Measurements from ENCODE around the gene SELENOI.

The SELENOI gene

DNA sequence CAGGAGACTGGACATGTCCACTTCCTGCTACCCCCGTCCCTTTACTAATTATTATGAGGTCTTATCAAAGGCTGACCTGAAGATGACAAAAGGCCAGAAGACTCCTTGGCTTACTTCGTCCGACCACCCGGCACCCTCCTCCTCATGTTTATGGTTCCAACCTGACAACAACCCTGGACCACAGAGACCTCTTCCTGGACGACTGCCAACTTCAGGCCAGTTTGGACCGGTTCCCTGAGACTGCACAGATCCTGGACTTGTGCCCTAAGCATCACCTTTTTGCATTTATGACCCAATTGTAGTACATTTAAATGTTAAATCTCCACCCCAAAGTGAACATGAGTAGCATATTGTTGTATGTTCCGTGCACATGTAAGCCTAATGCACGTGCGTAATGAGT, 61.6 kb downstream of the SELENOI start:
- no peaks in the 10 kb centered on the region for H3K9me3 ChIP-seq (ENCODE audit: insufficient read depth, low read length)
- no peak overlapping the region for H2AFZ ChIP-seq (ENCODE audit: low read depth, low read length, severe bottlenecking)
- H3F3A ChIP-seq (ENCODE audit: insufficient read depth) = no peaks in the 10 kb centered on the region
- H3K36me3 ChIP-seq (ENCODE audit: low read length) = no peaks in the 10 kb centered on the region
- H3K9ac ChIP-seq (ENCODE audit: low read length) = no peak overlapping the region
- H3K27ac ChIP-seq (ENCODE audit: low read depth, low read length) = no peak overlapping the region
- H3K4me3 ChIP-seq (ENCODE audit: insufficient read depth, low read length, poor library complexity, severe bottlenecking) = no peak overlapping the region
- TF ChIP-seq CTCF (IDR thresholded peaks at IDR 0.05; ENCODE audit: insufficient read depth, low read length, poor library complexity, severe bottlenecking) (no peak), EZH2phosphoT487 (conservative IDR thresholded peaks at IDR 0.05; ENCODE audit: low read length) (no peak)
- H3K4me2 ChIP-seq (ENCODE audit: low read depth, low read length, poor library complexity, severe bottlenecking) = no peak overlapping the region
- no peaks in the 10 kb centered on the region for H3K9me2 ChIP-seq (replicated peaks; ENCODE audit: insufficient read depth, low read length)
- no peaks in the 10 kb centered on the region for H3K79me2 ChIP-seq (ENCODE audit: insufficient read depth, low read length)
- no peaks in the 10 kb centered on the region for H3K27me3 ChIP-seq (ENCODE audit: low read length)
- H4K20me1 ChIP-seq (ENCODE audit: low read depth, low read length) = no peaks in the 10 kb centered on the region

GRCh38 chr2:26409785-26410184, 63.8 kb downstream of the SELENOI start:
- Histone ChIP-seq H3K79me2 (ENCODE audit: insufficient read depth, low read length) (no peaks in the 10 kb centered on the region), H4K20me1 (ENCODE audit: low read depth, low read length) (no peaks in the 10 kb centered on the region), H3F3A (ENCODE audit: insufficient read depth) (no peaks in the 10 kb centered on the region), H3K4me2 (ENCODE audit: low read depth, low read length, poor library complexity, severe bottlenecking) (no peak overlapping the region), H2AFZ (ENCODE audit: low read depth, low read length, severe bottlenecking) (no peak overlapping the region), H3K9me3 (ENCODE audit: insufficient read depth, low read length) (no peaks in the 10 kb centered on the region), H3K9me2 (replicated peaks; ENCODE audit: insufficient read depth, low read length) (no peaks in the 10 kb centered on the region), H3K9ac (ENCODE audit: low read length) (no peak overlapping the region), H3K27me3 (ENCODE audit: low read length) (no peaks in the 10 kb centered on the region), H3K36me3 (ENCODE audit: low read length) (no peaks in the 10 kb centered on the region), H3K27ac (ENCODE audit: low read depth, low read length) (no peak overlapping the region), H3K4me3 (ENCODE audit: insufficient read depth, low read length, poor library complexity, severe bottlenecking) (no peak overlapping the region)
- no peak for TF ChIP-seq EZH2phosphoT487 (conservative IDR thresholded peaks at IDR 0.05; ENCODE audit: low read length)

DNA sequence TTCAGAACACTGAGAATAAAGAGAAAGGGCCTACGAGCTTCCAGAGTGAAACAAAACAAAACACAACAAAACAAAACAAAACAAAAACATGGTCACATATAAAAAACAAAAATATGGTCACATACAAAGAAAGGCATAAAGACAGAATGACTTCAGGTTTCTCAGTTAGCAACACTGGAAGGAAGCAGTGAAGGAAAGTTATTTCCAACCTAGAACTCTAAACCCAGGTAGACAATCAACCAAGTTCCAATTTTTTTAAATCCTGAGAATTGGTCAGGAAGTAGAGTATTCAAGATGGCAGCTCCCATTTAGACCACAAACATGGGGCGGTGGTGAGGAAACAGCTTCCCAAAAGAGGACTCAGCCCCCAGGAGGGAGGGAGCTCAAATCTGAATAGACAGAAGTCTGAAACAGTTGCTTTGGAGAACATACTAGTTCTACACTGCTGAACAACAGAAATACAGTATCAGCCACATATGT, 64.9 kb downstream of the SELENOI start:
- Histone ChIP-seq H2AFZ (ENCODE audit: low read depth, low read length, severe bottlenecking) (no peak overlapping the region), H3K9ac (ENCODE audit: low read length) (no peak overlapping the region), H3K27ac (ENCODE audit: low read depth, low read length) (no peak overlapping the region), H3K9me2 (replicated peaks; ENCODE audit: insufficient read depth, low read length) (no peaks in the 10 kb centered on the region), H3K27me3 (ENCODE audit: low read length) (no peaks in the 10 kb centered on the region), H3K79me2 (ENCODE audit: insufficient read depth, low read length) (no peaks in the 10 kb centered on the region), H4K20me1 (ENCODE audit: low read depth, low read length) (no peaks in the 10 kb centered on the region), H3F3A (ENCODE audit: insufficient read depth) (no peaks in the 10 kb centered on the region), H3K36me3 (ENCODE audit: low read length) (no peaks in the 10 kb centered on the region), H3K4me2 (ENCODE audit: low read depth, low read length, poor library complexity, severe bottlenecking) (no peak overlapping the region), H3K9me3 (ENCODE audit: insufficient read depth, low read length) (no peaks in the 10 kb centered on the region), H3K4me3 (ENCODE audit: insufficient read depth, low read length, poor library complexity, severe bottlenecking) (no peak overlapping the region)
- TF ChIP-seq EZH2phosphoT487 (conservative IDR thresholded peaks at IDR 0.05; ENCODE audit: low read length) (no peak), CTCF (IDR thresholded peaks at IDR 0.05; ENCODE audit: insufficient read depth, low read length, poor library complexity, severe bottlenecking) (no peak)

GRCh38 chr2:26411419-26411818, 65.5 kb downstream of the SELENOI start:
- no peaks in the 10 kb centered on the region for H3K36me3 ChIP-seq (ENCODE audit: low read length)
- H3K9ac ChIP-seq (ENCODE audit: low read length) = no peak overlapping the region
- H3K9me3 ChIP-seq (ENCODE audit: insufficient read depth, low read length) = no peaks in the 10 kb centered on the region
- TF ChIP-seq EZH2phosphoT487 (conservative IDR thresholded peaks at IDR 0.05; ENCODE audit: low read length) (no peak), CTCF (IDR thresholded peaks at IDR 0.05; ENCODE audit: insufficient read depth, low read length, poor library complexity, severe bottlenecking) (no peak)
- H3K9me2 ChIP-seq (replicated peaks; ENCODE audit: insufficient read depth, low read length) = no peaks in the 10 kb centered on the region
- no peak overlapping the region for H3K4me3 ChIP-seq (ENCODE audit: insufficient read depth, low read length, poor library complexity, severe bottlenecking)
- H2AFZ ChIP-seq (ENCODE audit: low read depth, low read length, severe bottlenecking) = no peak overlapping the region
- no peaks in the 10 kb centered on the region for H3K79me2 ChIP-seq (ENCODE audit: insufficient read depth, low read length)
- H4K20me1 ChIP-seq (ENCODE audit: low read depth, low read length) = no peaks in the 10 kb centered on the region
- H3K4me2 ChIP-seq (ENCODE audit: low read depth, low read length, poor library complexity, severe bottlenecking) = no peak overlapping the region
- H3K27ac ChIP-seq (ENCODE audit: low read depth, low read length) = no peak overlapping the region
- H3K27me3 ChIP-seq (ENCODE audit: low read length) = no peaks in the 10 kb centered on the region
- H3F3A ChIP-seq (ENCODE audit: insufficient read depth) = no peaks in the 10 kb centered on the region
